ENCODE data around the gene EP300. TPM values are rescaled to one million over a fixed set of nuclear protein-coding genes. Genes with fewer than 3 reads are reported as not detected.
A peak's percentile ranks its signal among the peaks of the same experiment; 100 is the strongest.
"Not testable (repeated sequence)": the region's sequence is repeated elsewhere in the genome, so short reads cannot be mapped to it uniquely, and the experiment has no call there.

Gene EP300
- total RNA-seq, result 100 to 1,000 TPM; 180 to 193 (median 188) TPM
- total RNA-seq (2013), result 115 TPM

GRCh38 chr22:41092023-41092817 lies at the start of gene EP300:
EP300 (plus strand) TSS chr22:41092592; CDS start chr22:41093005, 413 bp downstream.
- H3K9me3 ChIP-seq (ENCODE audit: control insufficient read depth, insufficient read depth, low read length), result no peaks in the 10 kb centered on the region
- peak within 1 kb of the TSS; percentile 99 for H3K27ac ChIP-seq (ENCODE audit: low read length)

GRCh38 chr22:41043722-41044121 lies 48.7 kb upstream of the EP300 start:
- Histone ChIP-seq H3K9me3 (ENCODE audit: control insufficient read depth, insufficient read depth, low read length) (no peaks in the 10 kb centered on the region), H3K4me3 (ENCODE audit: low read length) (no peak overlapping the region), H3K27me3 (ENCODE audit: control insufficient read depth, insufficient read depth, low read length) (no peaks in the 10 kb centered on the region), H3K36me3 (ENCODE audit: control insufficient read depth, insufficient read depth, low read length) (no peaks in the 10 kb centered on the region), H3K27ac (ENCODE audit: low read length) (no peak overlapping the region), H3K4me1 (ENCODE audit: control insufficient read depth, insufficient read depth, low read length) (no peaks in the 10 kb centered on the region)
- Mint-ChIP-seq H3K27me3 (ENCODE audit: low read depth in 2 of 2) (peaks cover 6 to 9% of the 10 kb centered on the region in 2 donors), H3K36me3 (no peaks in the 10 kb centered on the region), H3K4me3 (no peak overlapping the region), H3K4me1 (no peaks in the 10 kb centered on the region), H3K9me3 (no peaks in the 10 kb centered on the region), H3K27ac (no peak overlapping the region)
- WGBS (ENCODE audit: insufficient coverage), result 88% methylated on average over 6 of the region's 6 CpGs
- intact Hi-C loops (cut with micrococcal nuclease), result no loop called here
- no peak for ATAC-seq
- TF ChIP-seq, protein P1, sequence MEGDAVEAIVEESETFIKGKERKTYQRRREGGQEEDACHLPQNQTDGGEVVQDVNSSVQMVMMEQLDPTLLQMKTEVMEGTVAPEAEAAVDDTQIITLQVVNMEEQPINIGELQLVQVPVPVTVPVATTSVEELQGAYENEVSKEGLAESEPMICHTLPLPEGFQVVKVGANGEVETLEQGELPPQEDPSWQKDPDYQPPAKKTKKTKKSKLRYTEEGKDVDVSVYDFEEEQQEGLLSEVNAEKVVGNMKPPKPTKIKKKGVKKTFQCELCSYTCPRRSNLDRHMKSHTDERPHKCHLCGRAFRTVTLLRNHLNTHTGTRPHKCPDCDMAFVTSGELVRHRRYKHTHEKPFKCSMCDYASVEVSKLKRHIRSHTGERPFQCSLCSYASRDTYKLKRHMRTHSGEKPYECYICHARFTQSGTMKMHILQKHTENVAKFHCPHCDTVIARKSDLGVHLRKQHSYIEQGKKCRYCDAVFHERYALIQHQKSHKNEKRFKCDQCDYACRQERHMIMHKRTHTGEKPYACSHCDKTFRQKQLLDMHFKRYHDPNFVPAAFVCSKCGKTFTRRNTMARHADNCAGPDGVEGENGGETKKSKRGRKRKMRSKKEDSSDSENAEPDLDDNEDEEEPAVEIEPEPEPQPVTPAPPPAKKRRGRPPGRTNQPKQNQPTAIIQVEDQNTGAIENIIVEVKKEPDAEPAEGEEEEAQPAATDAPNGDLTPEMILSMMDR (IDR thresholded peaks at IDR 0.05), result no peak
- DNase-seq, result no peak

More at GRCh38 chr22:41092023-41092817, at the start of gene EP300:
- TF ChIP-seq, protein P1 (IDR thresholded peaks at IDR 0.05), result peak; percentile 10
- H3K4me1 ChIP-seq (ENCODE audit: control insufficient read depth, insufficient read depth, low read length), result peaks cover 21% of the 10 kb centered on the region
- WGBS (ENCODE audit: insufficient coverage), result under 1% methylated on average over 109 of the region's 112 CpGs
- peak within 1 kb of the TSS; percentile 84 for H3K4me3 ChIP-seq (ENCODE audit: low read length)
- peak; percentile 55 to 64 (median 59) for ATAC-seq
- no peaks in the 10 kb centered on the region for H3K36me3 ChIP-seq (ENCODE audit: control insufficient read depth, insufficient read depth, low read length)
- peak within 1 kb of the TSS; percentile 99 for H3K4me3 Mint-ChIP-seq
- peak; percentile 81 to 93 for DNase-seq
- intact Hi-C loops (cut with micrococcal nuclease), result loop anchor here (5.0 to 10.0 kb wide), 4 partner anchors 70 to 455 kb away; partner anchors contain the start of genes MRTFA, ST13 and XPNPEP3
- H3K27me3 ChIP-seq (ENCODE audit: control insufficient read depth, insufficient read depth, low read length), result no peaks in the 10 kb centered on the region
- peak within 1 kb of the TSS; percentile 94 for H3K27ac Mint-ChIP-seq
- peaks cover 45 to 46% of the 10 kb centered on the region in 2 donors for H3K4me1 Mint-ChIP-seq
- H3K36me3 Mint-ChIP-seq, result peaks cover 7% of the 10 kb centered on the region
- no peaks in the 10 kb centered on the region for H3K27me3 Mint-ChIP-seq (ENCODE audit: low read depth in 2 of 2)
- H3K9me3 Mint-ChIP-seq, result no peaks in the 10 kb centered on the region

DNA sequence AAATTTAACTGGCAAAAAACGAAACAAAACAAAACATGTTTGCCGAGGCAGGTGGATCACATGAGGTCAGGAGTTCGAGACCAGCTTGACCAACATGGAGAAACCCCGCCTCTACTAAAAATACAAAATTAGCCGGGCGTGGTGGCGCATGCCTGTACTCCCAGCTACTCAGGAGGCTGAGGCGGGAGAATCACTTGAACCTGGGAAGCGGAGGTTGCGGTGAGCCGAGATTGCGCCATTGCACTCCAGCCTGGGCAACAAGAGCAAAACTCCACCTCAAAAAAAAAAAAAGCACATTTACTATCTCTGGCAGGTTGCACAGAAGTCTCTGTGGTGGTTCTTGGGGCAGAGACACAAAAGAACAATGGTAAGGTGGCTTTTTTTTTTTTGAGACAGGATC lies 46.8 kb upstream of the EP300 start:
- H3K27ac Mint-ChIP-seq; H3K27me3 Mint-ChIP-seq (ENCODE audit: low read depth in 2 of 2); H3K27ac ChIP-seq (ENCODE audit: low read length); H3K9me3 Mint-ChIP-seq; H3K4me1 ChIP-seq (ENCODE audit: control insufficient read depth, insufficient read depth, low read length); H3K4me3 Mint-ChIP-seq; H3K4me3 ChIP-seq (ENCODE audit: low read length); ATAC-seq; H3K36me3 Mint-ChIP-seq; DNase-seq; H3K27me3 ChIP-seq (ENCODE audit: control insufficient read depth, insufficient read depth, low read length); H3K9me3 ChIP-seq (ENCODE audit: control insufficient read depth, insufficient read depth, low read length); intact Hi-C loops (cut with micrococcal nuclease); H3K36me3 ChIP-seq (ENCODE audit: control insufficient read depth, insufficient read depth, low read length); H3K4me1 Mint-ChIP-seq: not testable (repeated sequence)
- 90% methylated on average over 12 of the region's 12 CpGs for WGBS (ENCODE audit: insufficient coverage)

DNA sequence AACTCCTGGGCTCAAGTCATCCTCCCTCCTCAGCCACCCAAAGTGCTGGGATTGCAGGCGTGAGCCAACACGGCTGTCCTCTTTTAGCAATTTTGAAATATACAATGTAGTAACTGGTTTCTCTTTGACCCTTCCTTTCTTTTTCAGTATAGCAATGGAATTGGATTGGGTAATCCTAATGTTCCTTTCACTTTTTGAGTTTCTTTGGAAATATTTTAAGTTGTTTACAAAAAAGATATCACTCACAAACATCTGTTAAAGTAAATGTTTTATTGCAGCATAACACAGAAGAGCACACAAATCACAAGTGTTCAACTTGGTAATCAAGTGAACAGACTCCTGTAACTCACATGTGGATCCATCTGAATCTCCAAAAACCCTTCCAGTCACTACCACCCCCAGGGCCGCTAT lies 44.6 kb upstream of the EP300 start:
- WGBS (ENCODE audit: insufficient coverage), result 91% methylated on average over 3 of the region's 3 CpGs

GRCh38 chr22:41048345-41048744 lies 44.0 kb upstream of the EP300 start:
- H3K36me3 ChIP-seq (ENCODE audit: control insufficient read depth, insufficient read depth, low read length); H3K4me3 Mint-ChIP-seq; H3K9me3 ChIP-seq (ENCODE audit: control insufficient read depth, insufficient read depth, low read length); DNase-seq; H3K27me3 Mint-ChIP-seq (ENCODE audit: low read depth in 2 of 2); H3K4me1 Mint-ChIP-seq; H3K27ac Mint-ChIP-seq; ATAC-seq; intact Hi-C loops (cut with micrococcal nuclease); H3K36me3 Mint-ChIP-seq; H3K27me3 ChIP-seq (ENCODE audit: control insufficient read depth, insufficient read depth, low read length); H3K4me3 ChIP-seq (ENCODE audit: low read length); H3K4me1 ChIP-seq (ENCODE audit: control insufficient read depth, insufficient read depth, low read length); H3K27ac ChIP-seq (ENCODE audit: low read length); H3K9me3 Mint-ChIP-seq: not testable (repeated sequence)
- WGBS (ENCODE audit: insufficient coverage), result 90% methylated on average over 12 of the region's 12 CpGs

More for the DNA sequence above, 44.6 kb upstream of the EP300 start:
- Mint-ChIP-seq H3K9me3 (no peaks in the 10 kb centered on the region), H3K4me1 (no peaks in the 10 kb centered on the region), H3K27me3 (ENCODE audit: low read depth in 2 of 2) (peaks cover 0 to 6% of the 10 kb centered on the region in 2 donors), H3K36me3 (no peaks in the 10 kb centered on the region), H3K4me3 (no peak overlapping the region), H3K27ac (no peak overlapping the region)
- no peaks in the 10 kb centered on the region for H3K36me3 ChIP-seq (ENCODE audit: control insufficient read depth, insufficient read depth, low read length)
- H3K27me3 ChIP-seq (ENCODE audit: control insufficient read depth, insufficient read depth, low read length), result no peaks in the 10 kb centered on the region
- TF ChIP-seq, protein P1 (IDR thresholded peaks at IDR 0.05), result no peak
- H3K4me1 ChIP-seq (ENCODE audit: control insufficient read depth, insufficient read depth, low read length), result no peaks in the 10 kb centered on the region
- ATAC-seq (no peak), DNase-seq (no peak)
- H3K9me3 ChIP-seq (ENCODE audit: control insufficient read depth, insufficient read depth, low read length), result no peaks in the 10 kb centered on the region
- no peak overlapping the region for H3K27ac ChIP-seq (ENCODE audit: low read length)
- no peak overlapping the region for H3K4me3 ChIP-seq (ENCODE audit: low read length)
- intact Hi-C loops (cut with micrococcal nuclease), result no loop called here
